DOHH2 (cell line): ENCODE measurements around the gene SHLD1.

Experiments
- H3F3A ChIP-seq: fragments of 200-600 bp; sonication (generic), shearing (Covaris generic); 2 replicates; pipeline ENCODE4 v1.6.0; 2016; ENCODE audit warnings: antibody characterized with exemption, mild to moderate bottlenecking; ENCODE audit not compliant: control insufficient read depth, insufficient read depth
- H3K27ac ChIP-seq: fragments of 200-600 bp; sonication (generic); 2 replicates; pipeline ENCODE4 v1.5.1; 2014; ENCODE audit warnings: low read depth, mild to moderate bottlenecking, low read length, moderate library complexity
- H3K27me3 ChIP-seq: fragments of 200-600 bp; sonication (generic); 2 replicates; pipeline ENCODE4 v1.6.1; 2014; ENCODE audit warnings: mild to moderate bottlenecking, low read length, mixed read lengths; ENCODE audit not compliant: control insufficient read depth
- H3K36me3 ChIP-seq: fragments of 200-600 bp; sonication (generic); 2 replicates; pipeline ENCODE4 v1.6.1; 2014; ENCODE audit warnings: mild to moderate bottlenecking, low read length, moderate library complexity, mixed read lengths; ENCODE audit not compliant: control insufficient read depth
- H3K4me1 ChIP-seq: fragments of 200-600 bp; sonication (generic); 2 replicates; pipeline ENCODE4 v1.6.1; 2014; ENCODE audit warnings: mild to moderate bottlenecking, low read length, mixed read lengths; ENCODE audit not compliant: control insufficient read depth
- H3K4me2 ChIP-seq: fragments of 200-600 bp; sonication (generic); 2 replicates; pipeline ENCODE4 v1.6.0; 2014; ENCODE audit warnings: mild to moderate bottlenecking, low read length, moderate library complexity
- H3K4me3 ChIP-seq: fragments of 200-600 bp; sonication (generic); 2 replicates; pipeline ENCODE4 v1.5.1; 2014; ENCODE audit warnings: mild to moderate bottlenecking, low read length, mixed read lengths
- H3K79me2 ChIP-seq: fragments of 200-600 bp; sonication (generic); 2 replicates; pipeline ENCODE4 v1.6.1; 2014; ENCODE audit warnings: mild to moderate bottlenecking, low read length, mixed read lengths; ENCODE audit not compliant: control insufficient read depth
- H3K9me2 ChIP-seq: fragments of 200-600 bp; sonication (generic); replicated peaks from 2 replicates; pipeline ENCODE4 v1.6.1; 2014; ENCODE audit warnings: mild to moderate bottlenecking, low read length, mixed read lengths; ENCODE audit not compliant: control insufficient read depth
- H3K9me3 ChIP-seq: fragments of 200-600 bp; sonication (generic); 2 replicates; pipeline ENCODE4 v1.6.1; 2014; ENCODE audit warnings: antibody characterized with exemption, low read length, mixed read lengths; ENCODE audit not compliant: control insufficient read depth, insufficient read depth
- H4K20me1 ChIP-seq: fragments of 200-600 bp; sonication (generic); 2 replicates; pipeline ENCODE4 v1.6.0; 2014; ENCODE audit warnings: low read depth, mild to moderate bottlenecking, antibody characterized with exemption, low read length, moderate library complexity; ENCODE audit not compliant: control insufficient read depth, insufficient read depth
- CTCF ChIP-seq: fragments of 200-600 bp; sonication (generic); IDR thresholded peaks from one replicate; pipeline ENCODE4 v1.5.1; 2014; ENCODE audit warnings: antibody characterized with exemption, mild to moderate bottlenecking, low read depth, low read length; ENCODE audit not compliant: poor library complexity, severe bottlenecking
- EZH2phosphoT487 ChIP-seq: fragments of 200-600 bp; sonication (generic); IDR thresholded peaks from 2 replicates; pipeline ENCODE4 v1.6.1; 2017; ENCODE audit warnings: borderline replicate concordance, mild to moderate bottlenecking, antibody characterized with exemption, low read length, moderate library complexity, mixed read lengths

Gene SHLD1

GRCh38 chr20:5706797-5707196 lies 43.4 kb upstream of the SHLD1 start:
- Histone ChIP-seq H3K27ac (no peak overlapping the region), H3K27me3 (no peaks in the 10 kb centered on the region), H3K4me1 (no peaks in the 10 kb centered on the region), H4K20me1 (no peaks in the 10 kb centered on the region), H3K9me3 (no peaks in the 10 kb centered on the region), H3F3A (no peaks in the 10 kb centered on the region), H3K4me2 (no peak overlapping the region), H3K36me3 (no peaks in the 10 kb centered on the region), H3K4me3 (no peak overlapping the region), H3K9me2 (no peaks in the 10 kb centered on the region), H3K79me2 (no peaks in the 10 kb centered on the region)
- no peak for TF ChIP-seq CTCF
- TF ChIP-seq EZH2phosphoT487: no peak

- H3F3A ChIP-seq: no peaks in the 10 kb centered on the region
- no peak overlapping the region for H3K4me3 ChIP-seq
- no peaks in the 10 kb centered on the region for H3K9me2 ChIP-seq
- no peak overlapping the region for H3K4me2 ChIP-seq
- H3K27me3 ChIP-seq: no peaks in the 10 kb centered on the region
- H3K4me1 ChIP-seq: peaks cover 10% of the 10 kb centered on the region
- no peaks in the 10 kb centered on the region for H3K36me3 ChIP-seq
- H4K20me1 ChIP-seq: no peaks in the 10 kb centered on the region
- H3K27ac ChIP-seq: no peak overlapping the region
- no peaks in the 10 kb centered on the region for H3K79me2 ChIP-seq
- TF ChIP-seq CTCF: no peak
- no peak for TF ChIP-seq EZH2phosphoT487
- H3K9me3 ChIP-seq: no peaks in the 10 kb centered on the region
Measured at GRCh38 chr20:5710551-5710950, 39.6 kb upstream of the SHLD1 start.

- Histone ChIP-seq H3K79me2 (no peaks in the 10 kb centered on the region), H3K4me2 (no peak overlapping the region)
Measured at GRCh38 chr20:5714261-5715041, 35.8 kb upstream of the SHLD1 start.

More at GRCh38 chr20:5714261-5715041, 35.8 kb upstream of the SHLD1 start:
- Histone ChIP-seq H3K9me3 (no peaks in the 10 kb centered on the region), H3K36me3 (no peaks in the 10 kb centered on the region), H3K4me1 (peaks cover 16% of the 10 kb centered on the region), H3K4me3 (no peak overlapping the region), H3K27me3 (no peaks in the 10 kb centered on the region), H3K9me2 (no peaks in the 10 kb centered on the region), H3K27ac (no peak overlapping the region), H3F3A (no peaks in the 10 kb centered on the region), H4K20me1 (no peaks in the 10 kb centered on the region)
- TF ChIP-seq CTCF (no peak), EZH2phosphoT487 (no peak)
